Kidney glomerular epithelial cell (primary cell): ENCODE data around the gene PATE2.

Source experiments
- DNase-seq: peaks from one replicate; lab custom pipeline; 2025; lab: John Stamatoyannopoulos, UW

The PATE2 gene

DNA sequence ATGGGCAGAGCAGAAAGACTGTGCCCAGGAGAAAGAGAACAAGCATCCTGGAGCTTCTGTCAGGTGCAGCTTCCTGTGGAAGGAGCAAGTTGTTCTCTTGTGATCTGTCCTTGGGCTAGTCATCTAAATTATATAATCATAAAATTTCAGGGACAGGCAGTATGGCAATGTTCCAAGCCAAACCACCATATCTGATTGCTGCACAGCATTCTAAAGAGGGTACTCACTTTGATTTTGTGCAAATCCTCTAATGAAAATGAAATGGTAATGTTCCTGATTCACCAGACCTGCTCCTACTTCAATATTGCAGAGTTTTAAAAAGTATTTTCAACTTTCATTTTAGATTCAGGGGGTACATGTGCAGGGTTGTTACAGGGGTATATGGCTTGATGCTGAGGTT, at the start of gene PATE2:
Gene PATE2 (minus strand): TSS at position 101 of the 400 bp plus-strand sequence. CDS start 55 bp downstream, at position 46.
- no peak for DNase-seq

DNA sequence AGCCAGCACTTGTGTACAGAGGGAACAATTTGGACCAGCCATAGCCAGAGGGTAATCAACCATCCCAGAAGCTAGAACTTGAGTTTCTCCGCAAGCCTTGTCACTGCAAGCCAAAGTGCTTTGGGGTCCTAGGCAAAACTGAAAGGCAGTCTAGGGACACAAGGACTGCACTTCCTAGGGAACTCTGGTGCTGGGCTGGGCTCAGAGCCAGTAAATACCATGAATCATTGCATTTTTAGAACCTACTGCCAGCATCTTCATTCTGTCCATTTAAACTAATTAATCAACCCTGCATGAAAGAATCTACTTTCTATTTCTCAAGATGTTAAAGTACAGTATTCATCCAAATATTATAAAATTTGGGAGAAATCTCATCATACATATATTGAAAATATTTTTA, 29.3 kb upstream of the PATE2 start:
- DNase-seq, result no peak

GRCh38 chr11:125802387-125802786, 23.8 kb upstream of the PATE2 start:
- no peak for DNase-seq

DNA sequence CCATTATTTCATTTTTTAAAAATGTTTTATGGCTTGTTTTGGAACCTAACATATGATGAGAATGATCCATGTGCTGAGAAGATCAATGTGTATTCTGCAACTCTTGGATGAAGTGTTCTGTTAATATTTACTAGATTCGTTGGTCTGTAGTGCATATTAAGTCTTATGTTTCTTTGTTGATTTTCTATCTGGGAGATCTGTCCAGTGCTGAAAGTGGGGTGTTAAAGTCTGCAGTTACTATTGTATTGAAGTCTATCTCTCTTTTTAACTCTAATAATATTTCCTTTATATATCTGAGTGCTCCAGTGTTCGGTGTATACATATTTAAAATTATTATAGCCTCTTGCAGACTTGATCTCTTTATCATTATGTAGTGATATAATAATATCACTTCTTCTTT, 21.2 kb upstream of the PATE2 start:
- DNase-seq, result no peak

DNA sequence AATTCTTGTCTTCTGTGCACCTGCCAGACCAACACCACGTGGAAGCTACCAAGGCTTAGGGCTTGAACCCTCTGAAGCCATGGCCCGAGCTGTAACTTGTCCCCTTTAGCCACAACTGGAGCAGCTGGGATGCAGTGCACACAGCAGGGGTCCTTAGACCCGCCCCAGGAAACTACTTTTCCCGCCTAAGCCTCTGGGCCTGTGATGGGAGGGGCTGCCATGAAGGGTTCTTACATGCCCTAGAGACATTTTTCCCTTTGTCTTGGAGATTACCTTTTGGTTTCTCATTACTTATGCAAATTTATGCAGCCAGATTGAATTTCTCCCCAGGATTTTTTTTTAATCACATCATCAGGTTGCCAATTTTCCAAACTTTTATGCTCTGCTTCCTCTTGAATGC, 19.0 kb upstream of the PATE2 start:
- no peak for DNase-seq

DNA sequence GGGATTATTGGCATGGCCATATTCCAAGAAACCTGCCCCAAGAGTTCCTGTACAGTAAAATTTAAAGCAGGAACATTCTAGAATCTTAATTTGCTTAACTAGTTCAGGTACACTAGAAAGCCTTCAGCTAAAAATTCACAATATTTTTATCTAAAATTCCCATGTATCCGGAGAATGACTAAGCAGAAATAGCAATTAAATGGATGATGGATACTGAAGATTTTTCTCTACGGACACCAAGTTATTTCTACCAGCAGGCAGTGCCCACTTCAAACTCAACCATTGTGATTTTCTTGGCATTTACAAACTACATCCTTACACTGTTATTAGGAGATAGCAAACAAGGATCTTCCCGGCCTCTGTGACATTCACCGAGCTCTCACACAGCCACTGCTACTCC, 12.2 kb upstream of the PATE2 start:
- DNase-seq, result no peak

DNA sequence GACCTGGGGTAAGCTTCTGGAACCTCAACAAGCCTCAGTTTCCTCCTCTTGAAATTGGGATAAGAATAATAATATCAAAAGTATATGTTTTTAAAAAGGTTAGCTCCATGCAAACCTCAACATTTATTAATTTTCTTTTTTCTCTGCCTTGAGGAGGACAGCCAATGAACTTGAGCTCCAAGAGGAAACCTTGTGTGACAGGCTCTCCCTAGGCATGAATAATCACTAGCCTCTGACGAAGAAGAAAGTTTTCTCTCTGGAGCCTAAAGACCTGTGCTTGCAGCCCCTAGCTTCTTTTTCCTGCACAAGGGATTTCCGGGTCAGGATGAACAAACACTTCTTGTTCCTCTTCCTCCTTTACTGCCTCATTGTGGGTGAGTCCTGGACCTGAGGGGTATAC, 9.2 kb upstream of the PATE2 start, which contains the start of gene PATE3:
Gene PATE3 (plus strand): TSS at position 301 of the 400 bp plus-strand sequence. CDS start 25 bp downstream, at position 326.
- no peak for DNase-seq

GRCh38 chr11:125784678-125785077, 6.0 kb upstream of the PATE2 start:
- no peak for DNase-seq

DNA sequence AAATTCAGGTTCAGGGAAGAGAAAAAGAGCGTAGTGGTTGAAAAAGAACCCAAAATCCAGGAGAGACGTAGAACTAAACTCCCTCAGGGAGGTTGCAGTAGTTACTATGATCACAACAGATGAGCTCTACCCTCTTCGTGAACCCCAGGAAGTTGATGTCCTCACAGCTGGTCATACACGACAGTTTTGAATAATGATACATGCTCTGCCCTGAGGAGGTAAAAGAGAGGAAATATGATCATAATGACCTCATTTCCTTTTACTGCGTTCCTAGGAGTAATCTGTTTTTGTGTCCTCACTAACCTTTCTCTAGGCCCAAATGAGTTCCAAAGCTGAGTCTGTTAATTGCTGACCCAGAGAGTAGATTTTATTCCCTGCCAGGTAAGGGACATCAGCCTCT, 1.3 kb downstream of the PATE2 start:
- no peak for DNase-seq

GRCh38 chr11:125773516-125773915, 5.1 kb downstream of the PATE2 start:
- DNase-seq, result no peak

GRCh38 chr11:125772834-125773505, 5.7 kb downstream of the PATE2 start:
- no peak for DNase-seq

- DNase-seq, result no peak
Observed at GRCh38 chr11:125770583-125770982, 8.0 kb downstream of the PATE2 start.

- no peak for DNase-seq
Observed at GRCh38 chr11:125768336-125769046, 10.1 kb downstream of the PATE2 start.

- no peak for DNase-seq
Observed at GRCh38 chr11:125766251-125766650, 12.4 kb downstream of the PATE2 start.

DNA sequence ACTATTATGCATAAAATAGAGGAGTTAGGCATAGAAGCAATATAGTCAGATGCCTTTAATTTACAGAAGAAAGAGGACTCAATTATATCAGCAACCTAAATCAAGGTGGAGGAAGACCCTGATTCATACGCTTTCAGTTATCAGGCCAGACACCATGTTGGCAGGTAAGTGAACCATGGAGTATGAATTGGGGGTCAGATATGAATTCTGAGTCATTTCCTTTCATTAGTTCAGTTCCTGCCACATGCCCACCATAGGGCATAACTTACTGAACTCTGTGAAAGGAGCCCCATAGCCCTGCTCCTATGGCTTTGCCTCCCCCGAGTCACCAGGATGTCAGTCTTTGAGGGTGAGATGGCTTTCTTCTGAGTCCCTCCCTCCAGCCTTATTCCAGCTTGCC, 15.1 kb downstream of the PATE2 start:
- DNase-seq, result no peak

- no peak for DNase-seq
Observed at GRCh38 chr11:125762445-125762844, 16.2 kb downstream of the PATE2 start.

GRCh38 chr11:125756050-125756449, 22.6 kb downstream of the PATE2 start:
- DNase-seq, result no peak

DNA sequence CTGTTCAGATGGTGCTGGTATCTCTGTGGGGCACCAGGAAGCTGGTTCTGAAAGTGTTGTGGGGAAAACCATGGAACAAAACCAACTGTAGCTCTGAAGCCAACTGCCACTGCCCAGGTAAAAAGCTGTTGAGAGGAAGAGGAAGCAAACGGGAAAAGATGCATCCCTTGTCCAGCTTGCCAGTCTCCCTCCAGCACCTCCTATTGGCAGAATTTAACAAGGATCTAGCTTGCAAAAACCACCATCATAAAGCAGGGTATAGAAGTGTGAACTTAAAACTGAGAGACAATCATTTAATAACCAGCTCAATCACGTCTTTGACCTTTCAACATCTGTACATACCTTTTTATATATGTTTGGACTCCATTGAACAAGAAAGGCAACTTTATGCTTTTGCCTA, 28.0 kb downstream of the PATE2 start:
- no peak for DNase-seq

GRCh38 chr11:125745979-125746378, 32.6 kb downstream of the PATE2 start, which contains the start of gene PATE1:
Gene PATE1, plus strand, starts transcription at chr11:125746279. Its CDS starts 26 bp downstream, at chr11:125746305.
- DNase-seq, result no peak

GRCh38 chr11:125743681-125744080, 34.9 kb downstream of the PATE2 start:
- DNase-seq, result no peak

GRCh38 chr11:125740617-125741016, 38.0 kb downstream of the PATE2 start:
- DNase-seq, result no peak

DNA sequence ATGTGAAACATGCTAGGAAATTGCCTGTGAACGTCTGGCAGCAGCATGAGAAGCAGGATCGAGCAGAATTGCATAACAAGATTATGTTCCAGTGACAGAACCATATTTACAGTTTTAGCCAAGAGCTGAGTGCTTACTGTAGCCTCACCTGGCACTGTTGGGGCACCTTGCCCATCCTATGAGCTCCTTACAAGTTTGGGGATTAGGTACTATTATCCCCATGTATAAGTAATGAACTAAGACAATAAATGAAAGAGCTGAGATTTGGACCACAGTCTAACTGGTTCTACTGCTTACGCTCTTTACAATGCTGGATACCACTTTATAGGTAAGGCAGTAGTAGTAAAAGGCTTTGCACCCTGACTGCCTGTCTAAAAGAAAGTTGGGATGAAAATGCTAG, 49.7 kb downstream of the PATE2 start:
- DNase-seq, result no peak
